Skeletal muscle cell (primary cell): ENCODE data around the gene MTARC2.

ENCODE experiments used
- DNase-seq: peaks from one replicate; pipeline ENCODE4 v3.0.0-alpha.2; 2010; ENCODE audit warnings: low read depth
- H3K4me3 ChIP-seq: 2 replicates; pipeline ENCODE4 v1.5.1; 2011; ENCODE audit warnings: low read depth, mild to moderate bottlenecking, control low read depth, low read length, moderate library complexity

Gene MTARC2

GRCh38 chr1:220815409-220815808 is 67.3 kb downstream of the MTARC2 start:
- H3K4me3 ChIP-seq: no peak overlapping the region
- no peak for DNase-seq

GRCh38 chr1:220817907-220818306 is 69.8 kb downstream of the MTARC2 start:
- no peak overlapping the region for H3K4me3 ChIP-seq
- DNase-seq: no peak

GRCh38 chr1:220818421-220819173 is 70.5 kb downstream of the MTARC2 start:
- DNase-seq: peak; percentile 80
- H3K4me3 ChIP-seq: no peak overlapping the region

GRCh38 chr1:220819467-220820026 is 71.4 kb downstream of the MTARC2 start:
- no peak overlapping the region for H3K4me3 ChIP-seq
- no peak for DNase-seq

GRCh38 chr1:220824031-220824989 is 76.2 kb downstream of the MTARC2 start:
- H3K4me3 ChIP-seq: no peak overlapping the region
- DNase-seq: no peak

- H3K4me3 ChIP-seq: no peak overlapping the region
- DNase-seq: peak; percentile 41
Measured at GRCh38 chr1:220825819-220826551, 77.9 kb downstream of the MTARC2 start.

GRCh38 chr1:220826729-220827128 is 78.6 kb downstream of the MTARC2 start:
- no peak for DNase-seq

GRCh38 chr1:220827445-220828178 is 79.5 kb downstream of the MTARC2 start:
- no peak overlapping the region for H3K4me3 ChIP-seq
- no peak for DNase-seq

More at GRCh38 chr1:220826729-220827128, 78.6 kb downstream of the MTARC2 start:
- no peak overlapping the region for H3K4me3 ChIP-seq

- H3K4me3 ChIP-seq: no peak overlapping the region
- DNase-seq: no peak
Measured at GRCh38 chr1:220828179-220828490, 80.0 kb downstream of the MTARC2 start.

GRCh38 chr1:220828950-220829586 is 80.9 kb downstream of the MTARC2 start:
- no peak for DNase-seq

GRCh38 chr1:220833436-220833835 is 85.3 kb downstream of the MTARC2 start:
- no peak for DNase-seq
- no peak overlapping the region for H3K4me3 ChIP-seq

More at GRCh38 chr1:220828950-220829586, 80.9 kb downstream of the MTARC2 start:
- H3K4me3 ChIP-seq: no peak overlapping the region
